Measurements from ENCODE around the gene IDS. TPM values are rescaled to one million over a fixed set of nuclear protein-coding genes. Genes with fewer than 3 reads are reported as not detected.

The IDS gene
- total RNA-seq, 1 experiment from 2014 or later: 39.2 TPM

- no peak overlapping the region for H3K56ac ChIP-seq (ENCODE audit: insufficient read length, low read depth, low read length)
- H3K9me3 Mint-ChIP-seq: peaks cover 66 to 72% of the 10 kb centered on the region in 2 experiments
Observed at GRCh38 chrX:149461746-149462145, 43.4 kb downstream of the IDS start.

More at GRCh38 chrX:149461746-149462145, 43.4 kb downstream of the IDS start:
- TF ChIP-seq CTCF (conservative IDR thresholded peaks at IDR 0.05): no peak
- H2BK5ac ChIP-seq (ENCODE audit: insufficient read length, low read length): no peak overlapping the region
- H3K4me2 ChIP-seq (ENCODE audit: insufficient read depth, insufficient read length, low read length): no peak overlapping the region
- no peak overlapping the region for H3K27ac ChIP-seq (ENCODE audit: insufficient read length, low read depth, low read length)
- no peak overlapping the region for H3K4ac ChIP-seq (ENCODE audit: low read depth, low read length)
- Mint-ChIP-seq H3K4me1 (no peaks in the 10 kb centered on the region), H3K36me3 (ENCODE audit: insufficient read depth in 1 of 3, low read depth in 3 of 3) (peaks cover 0 to 15% (median 0%) of the 10 kb centered on the region in 3 experiments; a peak in 5 of 7 replicates), H3K27ac (no peak overlapping the region), H3K27me3 (ENCODE audit: low read depth) (peaks cover 3% of the 10 kb centered on the region), H3K4me3 (no peak overlapping the region)
- H4K5ac ChIP-seq (ENCODE audit: insufficient read length, low read depth, low read length): no peak overlapping the region
- no peaks in the 10 kb centered on the region for H3K23me2 ChIP-seq (ENCODE audit: insufficient read length, low read depth, low read length, poor library complexity, severe bottlenecking)
- no peak overlapping the region for H2BK15ac ChIP-seq (ENCODE audit: low read depth, low read length)
- H3K27me3 ChIP-seq (ENCODE audit: insufficient read depth, low read length): no peaks in the 10 kb centered on the region
- H2BK120ac ChIP-seq (ENCODE audit: low read depth, low read length, poor library complexity, severe bottlenecking): no peak overlapping the region
- H3K79me1 ChIP-seq (ENCODE audit: insufficient read depth, low read depth, low read length, poor library complexity, severe bottlenecking): no peaks in the 10 kb centered on the region
- H3K14ac ChIP-seq (ENCODE audit: insufficient read depth, low read length): no peak overlapping the region
- no peak overlapping the region for H4K8ac ChIP-seq (replicated peaks; ENCODE audit: insufficient read length, low read depth, low read length)
- no peak overlapping the region for H3K23ac ChIP-seq (ENCODE audit: insufficient read length, low read depth, low read length)
- no peak overlapping the region for H2AFZ ChIP-seq (ENCODE audit: low read length)
- H2BK20ac ChIP-seq (ENCODE audit: low read depth, low read length, poor library complexity, severe bottlenecking): no peak overlapping the region
- H3K4me1 ChIP-seq (ENCODE audit: insufficient read depth, low read length): no peaks in the 10 kb centered on the region
- H2BK12ac ChIP-seq (ENCODE audit: insufficient read length, low read depth, low read length): no peak overlapping the region
- H3K9me3 ChIP-seq (ENCODE audit: control insufficient read depth, low read depth, low read length): peaks cover 39% of the 10 kb centered on the region
- no peak overlapping the region for H3K18ac ChIP-seq (ENCODE audit: insufficient read length, low read depth, low read length)
- no peak overlapping the region for H4K91ac ChIP-seq (ENCODE audit: insufficient read length, low read depth, low read length)
- H3K79me2 ChIP-seq (ENCODE audit: insufficient read depth, low read length): no peaks in the 10 kb centered on the region
- no peak overlapping the region for H3T11ph ChIP-seq (ENCODE audit: low read length)
- H2AK5ac ChIP-seq (ENCODE audit: insufficient read length, low read length): no peak overlapping the region
- no peak overlapping the region for H3K9ac ChIP-seq (ENCODE audit: extremely low read depth, insufficient read length, low read length)
- DNase-seq: no peak
- no CpG with 5 or more reads among the region's 3 CpGs for WGBS (ENCODE audit: extremely low coverage, insufficient read length, low lambda C conversion rate)
- no peaks in the 10 kb centered on the region for H4K20me1 ChIP-seq (ENCODE audit: control insufficient read depth, insufficient read depth, insufficient read length)
